ENCODE data around the gene REXO5.

GRCh38 chr16:20870122-20870820 lies 63.9 kb downstream of the REXO5 start:
- TF ChIP-seq, protein P1, sequence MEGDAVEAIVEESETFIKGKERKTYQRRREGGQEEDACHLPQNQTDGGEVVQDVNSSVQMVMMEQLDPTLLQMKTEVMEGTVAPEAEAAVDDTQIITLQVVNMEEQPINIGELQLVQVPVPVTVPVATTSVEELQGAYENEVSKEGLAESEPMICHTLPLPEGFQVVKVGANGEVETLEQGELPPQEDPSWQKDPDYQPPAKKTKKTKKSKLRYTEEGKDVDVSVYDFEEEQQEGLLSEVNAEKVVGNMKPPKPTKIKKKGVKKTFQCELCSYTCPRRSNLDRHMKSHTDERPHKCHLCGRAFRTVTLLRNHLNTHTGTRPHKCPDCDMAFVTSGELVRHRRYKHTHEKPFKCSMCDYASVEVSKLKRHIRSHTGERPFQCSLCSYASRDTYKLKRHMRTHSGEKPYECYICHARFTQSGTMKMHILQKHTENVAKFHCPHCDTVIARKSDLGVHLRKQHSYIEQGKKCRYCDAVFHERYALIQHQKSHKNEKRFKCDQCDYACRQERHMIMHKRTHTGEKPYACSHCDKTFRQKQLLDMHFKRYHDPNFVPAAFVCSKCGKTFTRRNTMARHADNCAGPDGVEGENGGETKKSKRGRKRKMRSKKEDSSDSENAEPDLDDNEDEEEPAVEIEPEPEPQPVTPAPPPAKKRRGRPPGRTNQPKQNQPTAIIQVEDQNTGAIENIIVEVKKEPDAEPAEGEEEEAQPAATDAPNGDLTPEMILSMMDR (IDR thresholded peaks at IDR 0.05; ENCODE audit: insufficient read depth, low read depth, low read length), result no peak
- TF ChIP-seq EZH2 (IDR thresholded peaks at IDR 0.05; ENCODE audit: insufficient read depth, low read length), result no peak
